ENCODE measurements around the gene RNF169. TPM values are rescaled to one million over a fixed set of nuclear protein-coding genes. Genes with fewer than 3 reads are reported as not detected.

The RNF169 gene
- total RNA-seq, 2 experiments from 2014 or later = 15.2 to 16.6 TPM

GRCh38 chr11:74731301-74732094 is 17.2 kb upstream of the RNF169 start, which contains the start of gene CHRDL2:
Gene CHRDL2 (minus strand): TSS chr11:74731426. CDS start chr11:74730888, 538 bp downstream.
- Mint-ChIP-seq H3K36me3 (ENCODE audit: low read depth) (no peaks in the 10 kb centered on the region), H3K27ac (no peak within 1 kb of the TSS), H3K9me3 (ENCODE audit: insufficient read depth) (no peaks in the 10 kb centered on the region), H3K27me3 (ENCODE audit: low read depth) (peaks cover 69% of the 10 kb centered on the region), H3K4me3 (no peak within 1 kb of the TSS), H3K4me1 (ENCODE audit: low read depth) (no peaks in the 10 kb centered on the region)
- ChIA-PET POLR2A (no interaction called here), CTCF (no interaction called here)
- DNase-seq (no peak), ATAC-seq (no peak)

- ChIA-PET CTCF (interaction anchor here (1.0 kb wide), 1 partner anchor 9 kb away, joined by 5 read pairs; no protein-coding TSS in a partner anchor), POLR2A (no interaction called here)
- ATAC-seq = no peak
- no peak for DNase-seq
- Mint-ChIP-seq H3K9me3 (ENCODE audit: insufficient read depth) (no peaks in the 10 kb centered on the region), H3K4me1 (ENCODE audit: low read depth) (no peaks in the 10 kb centered on the region), H3K27ac (no peak overlapping the region), H3K36me3 (ENCODE audit: low read depth) (no peaks in the 10 kb centered on the region), H3K27me3 (ENCODE audit: low read depth) (peaks cover 72% of the 10 kb centered on the region), H3K4me3 (no peak overlapping the region)
These were observed 14.1 kb upstream of the RNF169 start for GRCh38 chr11:74734559-74734925.

- Mint-ChIP-seq H3K4me3 (no peak overlapping the region), H3K27ac (no peak overlapping the region), H3K9me3 (ENCODE audit: insufficient read depth) (no peaks in the 10 kb centered on the region), H3K4me1 (ENCODE audit: low read depth) (no peaks in the 10 kb centered on the region), H3K27me3 (ENCODE audit: low read depth) (peaks cover 62% of the 10 kb centered on the region), H3K36me3 (ENCODE audit: low read depth) (no peaks in the 10 kb centered on the region)
- no peak for DNase-seq
- ATAC-seq = no peak
- POLR2A ChIA-PET = no interaction called here
- CTCF ChIA-PET = interaction anchor here (1.0 kb wide), 1 partner anchor 10 kb away, joined by 5 read pairs; no protein-coding TSS in a partner anchor
These were observed 13.2 kb upstream of the RNF169 start for GRCh38 chr11:74735365-74735928.

- no peaks in the 10 kb centered on the region for H3K36me3 Mint-ChIP-seq (ENCODE audit: low read depth)
- CTCF ChIA-PET = no interaction called here
- no peak for ATAC-seq
- H3K4me1 Mint-ChIP-seq (ENCODE audit: low read depth) = no peaks in the 10 kb centered on the region
- POLR2A ChIA-PET = no interaction called here
- no peaks in the 10 kb centered on the region for H3K9me3 Mint-ChIP-seq (ENCODE audit: insufficient read depth)
- H3K4me3 Mint-ChIP-seq = no peak overlapping the region
- H3K27me3 Mint-ChIP-seq (ENCODE audit: low read depth) = peaks cover 57% of the 10 kb centered on the region
- no peak for DNase-seq
- no peak overlapping the region for H3K27ac Mint-ChIP-seq
These were observed 12.6 kb upstream of the RNF169 start for GRCh38 chr11:74736031-74736430.

- DNase-seq (peak; percentile 57), ATAC-seq (peak; percentile 86)
- Mint-ChIP-seq H3K9me3 (ENCODE audit: insufficient read depth) (no peaks in the 10 kb centered on the region), H3K4me1 (ENCODE audit: low read depth) (no peaks in the 10 kb centered on the region), H3K27ac (no peak overlapping the region), H3K4me3 (no peak overlapping the region), H3K27me3 (ENCODE audit: low read depth) (peaks cover 37% of the 10 kb centered on the region), H3K36me3 (ENCODE audit: low read depth) (no peaks in the 10 kb centered on the region)
- POLR2A ChIA-PET = interaction anchor here (0.6 kb wide), 1 partner anchor 39 kb away, joined by 3 read pairs; no protein-coding TSS in a partner anchor
- CTCF ChIA-PET = interaction anchor here (0.6 to 3.6 kb wide), 30 partner anchors 10 to 290 kb away, joined by 3 to 65 read pairs (median 4); partner anchors contain the start of gene RNF169
These were observed 8.9 kb upstream of the RNF169 start for GRCh38 chr11:74739546-74740270.

GRCh38 chr11:74742070-74742469 is 6.6 kb upstream of the RNF169 start:
- no peaks in the 10 kb centered on the region for H3K9me3 Mint-ChIP-seq (ENCODE audit: insufficient read depth)
- ATAC-seq (no peak), DNase-seq (peak; percentile 5)
- peaks cover 20% of the 10 kb centered on the region for H3K27me3 Mint-ChIP-seq (ENCODE audit: low read depth)
- H3K4me3 Mint-ChIP-seq = no peak overlapping the region
- POLR2A ChIA-PET = no interaction called here
- no peaks in the 10 kb centered on the region for H3K4me1 Mint-ChIP-seq (ENCODE audit: low read depth)
- CTCF ChIA-PET = no interaction called here
- H3K36me3 Mint-ChIP-seq (ENCODE audit: low read depth) = no peaks in the 10 kb centered on the region
- H3K27ac Mint-ChIP-seq = no peak overlapping the region

GRCh38 chr11:74743640-74744039 is 5.0 kb upstream of the RNF169 start:
- Mint-ChIP-seq H3K9me3 (ENCODE audit: insufficient read depth) (no peaks in the 10 kb centered on the region), H3K27me3 (ENCODE audit: low read depth) (peaks cover 12% of the 10 kb centered on the region), H3K27ac (no peak overlapping the region), H3K4me3 (no peak overlapping the region), H3K36me3 (ENCODE audit: low read depth) (no peaks in the 10 kb centered on the region), H3K4me1 (ENCODE audit: low read depth) (peaks cover 9% of the 10 kb centered on the region)
- ChIA-PET CTCF (interaction anchor here (2.2 to 2.5 kb wide), 2 partner anchors 17 to 41 kb away, joined by 5 to 8 read pairs; no protein-coding TSS in a partner anchor), POLR2A (no interaction called here)
- ATAC-seq (no peak), DNase-seq (peak; percentile 13)

- CTCF ChIA-PET = interaction anchor here (0.7 to 2.5 kb wide), 3 partner anchors 18 to 486 kb away, joined by 3 to 8 read pairs (median 5); no protein-coding TSS in a partner anchor
- H3K36me3 Mint-ChIP-seq (ENCODE audit: low read depth) = no peaks in the 10 kb centered on the region
- ATAC-seq (no peak), DNase-seq (peak; percentile 16)
- no peaks in the 10 kb centered on the region for H3K9me3 Mint-ChIP-seq (ENCODE audit: insufficient read depth)
- H3K4me1 Mint-ChIP-seq (ENCODE audit: low read depth) = peaks cover 9% of the 10 kb centered on the region
- peaks cover 6% of the 10 kb centered on the region for H3K27me3 Mint-ChIP-seq (ENCODE audit: low read depth)
- no peak overlapping the region for H3K4me3 Mint-ChIP-seq
- H3K27ac Mint-ChIP-seq = no peak overlapping the region
- POLR2A ChIA-PET = no interaction called here
These were observed 4.4 kb upstream of the RNF169 start for GRCh38 chr11:74744277-74744676.

GRCh38 chr11:74746868-74747267 is 1.8 kb upstream of the RNF169 start:
- peaks cover 4% of the 10 kb centered on the region for H3K27me3 Mint-ChIP-seq (ENCODE audit: low read depth)
- peaks cover 25% of the 10 kb centered on the region for H3K4me1 Mint-ChIP-seq (ENCODE audit: low read depth)
- H3K36me3 Mint-ChIP-seq (ENCODE audit: low read depth) = peaks cover 7% of the 10 kb centered on the region
- H3K9me3 Mint-ChIP-seq (ENCODE audit: insufficient read depth) = no peaks in the 10 kb centered on the region
- ATAC-seq (no peak), DNase-seq (no peak)
- ChIA-PET CTCF (no interaction called here), POLR2A (interaction anchor here (0.7 kb wide), 1 partner anchor 201 kb away, joined by 5 read pairs; no protein-coding TSS in a partner anchor)
- no peak overlapping the region for H3K4me3 Mint-ChIP-seq
- H3K27ac Mint-ChIP-seq = no peak overlapping the region

- peaks cover 30% of the 10 kb centered on the region for H3K4me1 Mint-ChIP-seq (ENCODE audit: low read depth)
- peak; percentile 84 for ATAC-seq
- DNase-seq = peak; percentile 55
- peaks cover 9% of the 10 kb centered on the region for H3K36me3 Mint-ChIP-seq (ENCODE audit: low read depth)
- no peaks in the 10 kb centered on the region for H3K9me3 Mint-ChIP-seq (ENCODE audit: insufficient read depth)
- peak overlapping the region; percentile 78 for H3K4me3 Mint-ChIP-seq
- H3K27ac Mint-ChIP-seq = peak overlapping the region; percentile 74
- ChIA-PET CTCF (interaction anchor here (0.8 to 3.8 kb wide), 4 partner anchors 10 to 177 kb away, joined by 3 to 23 read pairs (median 3); no protein-coding TSS in a partner anchor), POLR2A (interaction anchor here (0.6 to 1.5 kb wide), 2 partner anchors 168 to 492 kb away, joined by 3 read pairs; no protein-coding TSS in a partner anchor)
- no peaks in the 10 kb centered on the region for H3K27me3 Mint-ChIP-seq (ENCODE audit: low read depth)
These were observed 697 bp downstream of the RNF169 start for GRCh38 chr11:74749127-74749964.

- Mint-ChIP-seq H3K4me1 (ENCODE audit: low read depth) (peaks cover 32% of the 10 kb centered on the region), H3K27me3 (ENCODE audit: low read depth) (no peaks in the 10 kb centered on the region), H3K9me3 (ENCODE audit: insufficient read depth) (no peaks in the 10 kb centered on the region), H3K36me3 (ENCODE audit: low read depth) (peaks cover 9% of the 10 kb centered on the region), H3K4me3 (peak overlapping the region; percentile 78), H3K27ac (peak overlapping the region; percentile 74)
- CTCF ChIA-PET = interaction anchor here (0.8 to 3.8 kb wide), 4 partner anchors 10 to 177 kb away, joined by 3 to 23 read pairs (median 3); no protein-coding TSS in a partner anchor
- POLR2A ChIA-PET = interaction anchor here (0.6 kb wide), 1 partner anchor 167 kb away, joined by 3 read pairs; no protein-coding TSS in a partner anchor
- DNase-seq = no peak
- ATAC-seq = no peak
These were observed 1.3 kb downstream of the RNF169 start for GRCh38 chr11:74749965-74750296.

Measured in activated CD8-positive, alpha-beta T cell treated with anti-CD3 and anti-CD28 coated beads, Interleukin-2, amount 10 ng/mL, durations not matched to agents 7 days and 5 days (primary cell).